Mammary epithelial cell (primary cell): ENCODE measurements around the gene ALS2CL.

Experiments used
- CTCF ChIP-seq, 2 donors: IDR thresholded peaks in 1 of 2; conservative IDR thresholded peaks in 1 of 2; 2 replicates each; pipeline ENCODE4 v1.5.1; 2011 to 2012; ENCODE audit warnings: inconsistent platforms in 2 of 2, low read length in 2 of 2, mild to moderate bottlenecking in 2 of 2, control low read depth in 1 of 2, low read depth in 1 of 2; ENCODE audit not compliant: insufficient read depth in 1 of 2; ENCODE audit errors: extremely low read depth in 1 of 2
- EZH2 ChIP-seq: IDR thresholded peaks from 2 replicates; pipeline ENCODE4 v1.6.1; 2012; ENCODE audit warnings: low read length, inconsistent platforms, borderline replicate concordance

GRCh38 chr3:46716461-46717441 lies 23.3 kb upstream of the ALS2CL start:
- TF ChIP-seq CTCF (conservative IDR thresholded peaks at IDR 0.05 in 1 of 2, IDR thresholded peaks at IDR 0.05 in 1 of 2; ENCODE audit: extremely low read depth in 1 of 2, insufficient read depth in 1 of 2, low read depth in 1 of 2, low read length in 2 of 2) (no peak), EZH2 (no peak)
